Breast epithelium (tissue), 4 donors: ENCODE results near the gene TSPEAR. TPM values are rescaled to one million over a fixed set of nuclear protein-coding genes. Genes with fewer than 3 reads are reported as not detected.

Experiments used
- DNase-seq, 2 donors: peaks; one replicate each; pipeline ENCODE4 v3.0.0-alpha.2; 2019; ENCODE audit warnings: low spot score in 2 of 2
- H3K27ac ChIP-seq, 2 donors: fragments of 200-600 bp; sonication (generic) in 1 of 2; one replicate each; pipeline ENCODE4 v1.5.1; 2016 to 2019; ENCODE audit warnings: mild to moderate bottlenecking in 1 of 2
- H3K27me3 ChIP-seq, 2 donors: fragments of 200-600 bp; sonication (generic) in 1 of 2; one replicate each; pipeline versions ENCODE4 v1.5.1 to v1.6.0; 2017 to 2019; ENCODE audit warnings: control low read depth in 1 of 2, mild to moderate bottlenecking in 1 of 2
- H3K36me3 ChIP-seq: fragments of 200-600 bp; one replicate; pipeline ENCODE4 v1.5.1; 2019
- H3K4me1 ChIP-seq, 2 donors: fragments of 200-600 bp; sonication (generic); one replicate each; pipeline ENCODE4 v1.5.1; 2016 to 2019; ENCODE audit warnings: control low read depth in 1 of 2
- H3K4me3 ChIP-seq, 3 donors: fragments of 200-600 bp; sonication (generic); 1 replicate in 2 of 3; 2 replicates in 1 of 3; pipeline ENCODE4 v1.5.1; 2016 to 2019; ENCODE audit warnings: mild to moderate bottlenecking in 3 of 3, moderate library complexity in 2 of 3
- H3K9me3 ChIP-seq, 2 donors: fragments of 200-600 bp; sonication (generic) in 1 of 2; one replicate each; pipeline ENCODE4 v1.5.1; 2016 to 2019; ENCODE audit warnings: control low read depth in 1 of 2
- CTCF ChIP-seq, 3 donors: fragments of 450-650 bp; IDR thresholded peaks; one replicate each; pipeline ENCODE4 v1.5.1; 2016 to 2017; ENCODE audit warnings: antibody characterized with exemption in 3 of 3, mild to moderate bottlenecking in 3 of 3, moderate library complexity in 3 of 3
- POLR2A ChIP-seq: fragments of 450-650 bp; IDR thresholded peaks from one replicate; pipeline ENCODE4 v1.6.1; 2016; ENCODE audit warnings: antibody characterized with exemption, mild to moderate bottlenecking, moderate library complexity
- POLR2AphosphoS5 ChIP-seq, 3 donors: sonication (generic); formaldehyde crosslinking; IDR thresholded peaks; one replicate each; pipeline ENCODE4 v1.6.1; 2017; ENCODE audit warnings: antibody characterized with exemption in 3 of 3
- intact Hi-C: fragments of 100-400 bp; cut with DNase I; formaldehyde crosslinking; loops from one replicate; pipeline ENCODE4 v1.15.1; 2023; ENCODE audit warnings: low total_unique reads
- total RNA-seq, 3 donors: library from RNA; depleted of rRNA; stranded (reverse); fragments of >200 nt; gene quantifications; one replicate each; pipeline ENCODE4 v1.1.0, GENCODE V29; 2016

Gene TSPEAR
- total RNA-seq, 3 donors from 2014 or later = 0.15 TPM; not detected in 2

GRCh38 chr21:44637018-44637850 is 74.1 kb downstream of the TSPEAR start, which contains the start of gene KRTAP10-10:
KRTAP10-10 (plus strand) TSS chr21:44637356; CDS start chr21:44637418, 62 bp downstream.
- H3K27me3 ChIP-seq = peaks cover 0 to 28% of the 10 kb centered on the region in 2 donors
- H3K27ac ChIP-seq = no peak within 1 kb of the TSS
- H3K36me3 ChIP-seq = no peaks in the 10 kb centered on the region
- intact Hi-C loops = loop anchor here (5.0 kb wide), 1 partner anchor 105 kb away; no protein-coding TSS in a partner anchor
- H3K4me1 ChIP-seq = no peaks in the 10 kb centered on the region
- TF ChIP-seq CTCF (IDR thresholded peaks at IDR 0.05) (no peak), POLR2AphosphoS5 (IDR thresholded peaks at IDR 0.05) (no peak), POLR2A (no peak)
- no peak for DNase-seq
- H3K4me3 ChIP-seq = no peak within 1 kb of the TSS
- H3K9me3 ChIP-seq = peaks cover 5 to 16% of the 10 kb centered on the region in 2 donors

- no peak for DNase-seq
- no peaks in the 10 kb centered on the region for H3K4me1 ChIP-seq
- intact Hi-C loops = loop anchor here (5.0 kb wide), 1 partner anchor 106 kb away; no protein-coding TSS in a partner anchor
- TF ChIP-seq POLR2AphosphoS5 (IDR thresholded peaks at IDR 0.05) = no peak
- TF ChIP-seq POLR2A = no peak
- TF ChIP-seq CTCF (IDR thresholded peaks at IDR 0.05) = no peak
- no peak overlapping the region for H3K27ac ChIP-seq
- H3K4me3 ChIP-seq = no peak overlapping the region
- peaks cover 13 to 21% of the 10 kb centered on the region in 2 donors for H3K9me3 ChIP-seq
- no peaks in the 10 kb centered on the region for H3K36me3 ChIP-seq
- H3K27me3 ChIP-seq = peaks cover 0 to 25% of the 10 kb centered on the region in 2 donors
Measured at GRCh38 chr21:44636209-44637017, 75.0 kb downstream of the TSPEAR start.

GRCh38 chr21:44632067-44632466 is 79.3 kb downstream of the TSPEAR start:
- no peaks in the 10 kb centered on the region for H3K36me3 ChIP-seq
- H3K27me3 ChIP-seq = peaks cover 0 to 8% of the 10 kb centered on the region in 2 donors
- no peak overlapping the region for H3K27ac ChIP-seq
- no peak for TF ChIP-seq POLR2A
- TF ChIP-seq CTCF (IDR thresholded peaks at IDR 0.05) = no peak
- TF ChIP-seq POLR2AphosphoS5 (IDR thresholded peaks at IDR 0.05) = no peak
- H3K4me1 ChIP-seq = no peaks in the 10 kb centered on the region
- intact Hi-C loops = no loop called here
- H3K4me3 ChIP-seq = no peak overlapping the region
- H3K9me3 ChIP-seq = peaks cover 29 to 30% of the 10 kb centered on the region in 2 donors
- no peak for DNase-seq

GRCh38 chr21:44630440-44630839 is 80.9 kb downstream of the TSPEAR start:
- H3K9me3 ChIP-seq = peaks cover 29 to 30% of the 10 kb centered on the region in 2 donors
- H3K4me3 ChIP-seq = no peak overlapping the region
- no peaks in the 10 kb centered on the region for H3K4me1 ChIP-seq
- intact Hi-C loops = no loop called here
- H3K36me3 ChIP-seq = no peaks in the 10 kb centered on the region
- peaks cover 0 to 17% of the 10 kb centered on the region in 2 donors for H3K27me3 ChIP-seq
- H3K27ac ChIP-seq = no peak overlapping the region
- DNase-seq = no peak
- no peak for TF ChIP-seq POLR2A
- TF ChIP-seq CTCF (IDR thresholded peaks at IDR 0.05) = no peak
- no peak for TF ChIP-seq POLR2AphosphoS5 (IDR thresholded peaks at IDR 0.05)
